Measurements from ENCODE around the gene PFDN2. TPM values are rescaled to one million over a fixed set of nuclear protein-coding genes. Genes with fewer than 3 reads are reported as not detected.
"Not testable (repeated sequence)": the region's sequence is repeated elsewhere in the genome, so short reads cannot be mapped to it uniquely, and the experiment has no call there.

Gene PFDN2
- total RNA-seq, 2 donors from 2014 or later, result 30.3 to 38.2 TPM

DNA sequence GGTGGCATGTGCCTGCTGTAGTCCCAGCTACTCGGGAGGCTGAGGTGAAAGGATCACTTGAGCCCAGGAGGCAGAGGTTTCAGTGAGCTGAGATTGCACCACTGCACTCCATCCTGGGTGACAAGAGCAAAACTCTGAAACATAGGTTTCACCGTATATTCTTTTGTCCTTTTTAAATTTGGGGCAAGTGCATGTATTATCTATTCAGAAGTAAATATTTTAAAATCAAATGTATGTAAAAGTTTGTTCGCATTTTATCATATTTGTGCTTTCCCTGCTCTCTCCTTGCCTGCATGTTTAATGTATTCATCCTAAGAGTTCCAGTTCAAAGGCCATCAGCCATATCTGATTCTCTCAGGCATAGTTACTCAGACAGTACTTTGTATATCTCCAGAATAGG lies 28.0 kb upstream of the PFDN2 start:
- intact Hi-C loops (cut with DNase I, micrococcal nuclease), result no loop called here
- no peak for ATAC-seq
- no peak for DNase-seq

- ATAC-seq (no peak), DNase-seq (no peak)
- intact Hi-C loops (cut with DNase I, micrococcal nuclease), result no loop called here
These were observed 23.0 kb upstream of the PFDN2 start for GRCh38 chr1:161140755-161141400.

DNA sequence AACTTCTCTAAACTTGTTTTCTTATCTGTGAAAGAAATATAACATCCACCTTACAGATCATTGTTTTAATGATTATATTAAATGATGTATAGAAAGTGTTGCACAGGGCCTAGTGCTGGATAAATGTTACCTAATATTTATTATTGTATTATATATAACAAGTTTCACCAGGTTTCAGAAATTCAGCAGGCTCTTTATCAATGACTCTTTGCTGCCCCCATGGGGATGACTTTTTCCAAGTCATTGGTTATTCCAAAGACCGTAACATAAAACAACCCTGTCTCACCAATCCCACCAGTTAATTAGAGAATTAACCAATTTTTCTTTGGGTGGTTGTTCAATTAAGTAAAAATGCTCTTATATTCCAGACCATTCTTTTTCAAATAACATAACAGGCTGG lies 21.9 kb upstream of the PFDN2 start:
- intact Hi-C loops (cut with DNase I, micrococcal nuclease), result no loop called here
- peak in 1 of 2 donors; percentile 52 for DNase-seq
- peak; percentile 42 for ATAC-seq

- ATAC-seq, result no peak
- DNase-seq, result no peak
- intact Hi-C loops (cut with DNase I, micrococcal nuclease), result no loop called here
These were observed 20.6 kb upstream of the PFDN2 start for GRCh38 chr1:161138431-161138830.

DNA sequence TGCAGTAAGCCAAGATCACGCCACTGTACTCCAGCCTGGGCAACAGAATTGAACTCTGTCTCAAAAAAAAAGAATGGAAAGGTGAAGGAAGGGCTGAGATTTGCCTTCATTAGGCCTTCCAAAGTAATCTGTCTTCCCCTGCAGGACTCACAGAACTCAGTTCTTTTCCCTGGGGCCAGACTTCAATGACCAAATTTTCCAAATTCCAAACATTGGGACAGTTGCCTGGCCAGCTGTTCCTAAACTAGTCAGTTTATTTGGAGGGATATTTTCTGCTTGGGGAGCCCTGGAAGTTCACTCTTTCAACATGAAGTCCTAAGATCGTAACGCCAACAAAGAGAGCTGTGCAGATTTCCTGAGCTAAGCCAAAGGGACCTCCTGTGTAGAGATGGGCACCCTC lies 20.0 kb upstream of the PFDN2 start:
- ATAC-seq (no peak), DNase-seq (no peak)
- intact Hi-C loops (cut with DNase I, micrococcal nuclease), result no loop called here

- intact Hi-C loops (cut with DNase I, micrococcal nuclease), result no loop called here
- DNase-seq, result no peak
- ATAC-seq, result peak; percentile 12
These were observed 15.4 kb upstream of the PFDN2 start for GRCh38 chr1:161133220-161133740.

DNA sequence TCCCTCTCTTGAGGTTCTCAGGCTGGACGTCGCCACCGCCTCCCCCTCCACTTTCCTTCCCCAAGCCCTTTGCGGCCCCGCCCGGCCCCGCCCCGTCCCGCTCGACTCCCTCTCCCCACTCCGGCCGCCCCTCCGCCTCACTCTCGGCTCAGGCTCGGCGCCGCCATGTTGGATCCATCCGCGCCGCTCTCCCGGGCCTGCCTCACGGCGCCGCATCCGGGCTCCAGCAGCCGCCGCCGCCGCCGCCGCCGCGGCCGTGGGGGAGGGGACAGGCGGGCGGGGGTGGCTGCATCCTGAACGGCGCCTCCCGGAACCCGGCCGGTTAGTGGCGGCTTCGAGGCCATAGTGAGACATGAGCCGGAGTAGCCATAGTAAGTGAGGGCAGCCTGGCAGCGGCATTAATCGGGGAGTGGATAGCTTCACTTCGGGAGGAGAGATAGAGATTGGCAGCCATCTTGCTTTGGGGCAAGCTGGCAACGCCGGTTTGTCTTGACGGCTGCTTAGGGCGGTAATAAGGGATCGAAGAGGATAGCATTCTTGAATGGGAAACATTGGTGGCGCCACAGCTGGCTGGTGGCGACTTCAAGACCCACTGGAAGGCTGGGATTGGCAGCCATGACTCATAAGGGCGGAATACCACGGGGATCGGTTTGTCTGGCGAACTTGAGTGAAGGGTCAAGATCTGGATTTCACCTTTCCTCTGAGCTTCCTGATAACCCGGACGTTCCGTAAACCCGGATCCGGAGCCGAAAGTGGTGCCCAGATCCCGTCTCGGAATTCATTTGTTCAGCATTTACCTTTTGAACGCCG lies 14.8 kb upstream of the PFDN2 start, which contains the start of gene DEDD:
DEDD (minus strand) TSS at position 258 of the 810 bp plus-strand sequence. CDS start 8,205 bp downstream, outside the sequence.
- DNase-seq (peak; percentile 91 to 96), ATAC-seq (peak; percentile 88)
- intact Hi-C loops (cut with DNase I, micrococcal nuclease), result no loop called here

DNA sequence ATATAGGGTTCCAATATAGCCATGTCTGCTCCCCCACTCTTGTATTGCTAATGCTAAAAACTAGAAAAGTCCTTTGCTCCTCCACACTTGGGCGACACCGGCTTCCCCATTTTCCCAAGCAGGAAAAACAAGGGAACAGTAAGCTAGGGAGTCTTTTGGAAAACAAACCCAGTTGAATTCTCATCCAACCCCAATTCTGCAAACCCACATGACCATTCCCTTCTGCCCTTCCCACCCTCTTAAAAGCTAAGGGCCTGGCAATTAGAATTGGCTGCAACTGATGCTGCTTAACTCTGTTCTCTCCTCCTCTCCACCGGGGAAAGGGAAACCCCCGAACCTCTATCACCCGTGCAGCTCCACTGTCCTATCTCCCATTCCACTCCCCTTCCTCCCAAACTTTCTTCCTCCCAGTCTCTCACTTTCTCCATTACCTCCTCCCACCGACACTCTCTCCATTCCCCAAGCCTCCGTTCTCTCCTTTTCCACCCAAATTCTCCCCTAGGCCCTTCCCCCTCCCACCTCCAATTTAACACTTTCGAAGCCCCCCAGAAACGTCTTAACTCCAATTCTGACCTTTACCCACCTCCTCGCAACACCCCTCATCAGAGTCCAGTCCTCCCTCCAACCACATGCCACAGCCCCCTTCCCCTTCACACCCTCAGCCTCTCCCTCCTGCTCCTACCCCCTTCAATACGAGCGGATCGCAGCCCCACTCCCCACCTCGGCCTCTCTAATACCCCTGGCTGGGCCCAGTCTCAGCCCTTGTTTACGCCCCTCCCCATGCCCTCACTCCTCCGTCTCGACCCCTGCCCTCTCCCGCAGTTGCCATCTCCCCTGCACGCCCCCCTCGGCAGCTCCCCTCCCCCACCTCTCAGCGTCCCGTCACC lies 13.9 kb upstream of the PFDN2 start:
- DNase-seq (no peak), ATAC-seq (no peak)
- intact Hi-C loops (cut with DNase I, micrococcal nuclease), result no loop called here

DNA sequence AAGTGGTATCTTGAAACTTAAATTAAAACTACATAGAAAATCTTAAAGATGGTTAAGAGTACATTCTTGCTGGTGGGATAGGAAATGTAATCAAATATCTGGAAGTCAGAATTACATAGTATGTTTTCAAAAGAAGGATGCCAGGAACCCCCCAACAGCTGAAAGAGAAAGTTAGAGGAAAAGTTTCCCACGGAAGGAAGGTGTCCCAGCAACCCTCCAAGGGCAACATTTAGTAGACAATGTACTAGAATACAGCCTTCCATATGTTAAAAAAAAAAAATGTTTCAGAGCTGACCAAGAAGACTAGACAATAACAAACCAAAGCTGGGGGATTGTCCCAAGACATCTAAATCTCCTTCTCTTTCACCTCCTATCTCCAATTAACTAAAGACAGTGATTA lies 12.4 kb upstream of the PFDN2 start:
- DNase-seq (no peak), ATAC-seq (no peak)
- intact Hi-C loops (cut with DNase I, micrococcal nuclease), result no loop called here

- intact Hi-C loops (cut with DNase I, micrococcal nuclease), result no loop called here
- ATAC-seq (no peak), DNase-seq (no peak)
These were observed 11.0 kb upstream of the PFDN2 start for GRCh38 chr1:161128591-161129420.

- ATAC-seq (no peak), DNase-seq (no peak)
- intact Hi-C loops (cut with DNase I, micrococcal nuclease), result no loop called here
These were observed 9.8 kb upstream of the PFDN2 start for GRCh38 chr1:161127649-161128048.

DNA sequence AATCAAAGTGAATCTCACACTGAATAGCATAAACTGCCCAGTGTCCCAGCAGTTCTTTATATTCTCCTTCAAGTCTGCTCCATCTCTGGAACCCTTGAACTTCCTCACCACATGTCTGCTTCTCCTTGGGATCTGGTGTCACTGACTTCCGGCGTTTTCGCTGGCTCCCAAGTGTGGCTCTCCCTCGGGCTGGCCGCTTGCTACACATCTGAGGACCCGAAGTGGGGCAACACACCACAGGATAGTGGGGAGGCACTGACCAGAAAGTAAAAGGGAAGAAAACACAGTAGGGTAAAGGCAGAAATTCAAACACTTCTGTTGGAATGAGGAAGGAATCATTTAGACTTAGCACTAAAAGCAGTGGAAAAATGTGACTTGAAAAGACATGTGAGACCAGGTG lies 5.1 kb upstream of the PFDN2 start:
- ATAC-seq (no peak), DNase-seq (no peak)
- intact Hi-C loops (cut with DNase I, micrococcal nuclease), result no loop called here

GRCh38 chr1:161121834-161122233 lies 4.0 kb upstream of the PFDN2 start:
- no peak for DNase-seq
- intact Hi-C loops (cut with DNase I, micrococcal nuclease), result no loop called here
- ATAC-seq, result no peak

DNA sequence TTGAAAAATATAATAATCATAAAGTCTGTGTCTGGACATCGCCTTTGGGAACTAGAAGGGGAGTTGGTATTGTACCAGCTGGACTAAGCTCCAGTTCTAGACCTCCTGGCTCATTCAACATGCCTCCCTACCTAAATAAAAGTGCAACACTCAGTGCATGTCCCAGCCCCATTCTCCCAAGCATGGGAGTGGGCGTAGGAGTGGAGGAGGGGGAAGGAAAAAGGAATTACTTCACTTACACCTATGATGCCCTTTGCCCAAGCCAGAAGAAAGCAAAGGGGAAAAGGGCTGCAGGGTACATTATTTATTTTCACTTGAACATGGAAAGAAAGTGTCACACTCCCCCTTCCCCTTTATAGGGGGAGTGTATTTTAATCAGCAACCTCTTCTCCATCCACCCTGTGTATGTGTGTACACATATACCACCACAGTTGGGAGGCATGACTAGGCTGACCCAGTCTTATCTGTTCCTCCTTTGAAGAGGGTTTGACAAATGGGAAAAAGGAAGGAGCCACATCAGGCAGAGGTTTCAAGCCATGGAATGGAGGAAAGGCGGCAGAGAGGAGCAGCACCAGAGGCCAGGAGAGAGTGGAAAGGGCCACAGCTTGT lies 3.3 kb upstream of the PFDN2 start:
- DNase-seq (no peak), ATAC-seq (no peak)
- intact Hi-C loops (cut with DNase I, micrococcal nuclease), result no loop called here

- peak; percentile 55 for ATAC-seq
- intact Hi-C loops (cut with DNase I, micrococcal nuclease), result no loop called here
- DNase-seq, result peak; percentile 50 to 65
These were observed 1.5 kb upstream of the PFDN2 start for GRCh38 chr1:161119092-161119903.

DNA sequence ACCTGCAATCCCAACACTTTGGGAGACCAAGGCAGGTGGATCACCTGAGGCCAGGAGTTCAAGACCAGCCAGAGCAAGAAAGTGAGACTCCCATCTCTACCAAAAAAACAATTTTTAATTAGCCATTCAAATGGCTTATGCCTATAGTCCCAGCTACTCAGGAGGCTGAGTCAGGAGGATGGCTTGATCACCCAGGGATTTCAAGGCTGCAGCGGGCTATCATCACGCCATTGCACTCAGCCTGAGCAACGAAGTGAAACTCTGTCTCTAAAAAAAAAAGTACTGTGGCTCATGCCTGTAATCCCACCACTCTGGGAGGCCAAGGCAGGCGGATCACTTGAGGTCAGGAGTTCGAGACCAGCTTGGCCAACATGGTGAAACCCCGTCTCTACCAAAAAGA lies 1.9 kb downstream of the PFDN2 start:
- ATAC-seq; intact Hi-C loops (cut with DNase I, micrococcal nuclease); DNase-seq: not testable (repeated sequence)

- no peak for ATAC-seq
- intact Hi-C loops (cut with DNase I, micrococcal nuclease), result no loop called here
These were observed 2.6 kb downstream of the PFDN2 start for GRCh38 chr1:161115132-161115711.

More at GRCh38 chr1:161115132-161115711, 2.6 kb downstream of the PFDN2 start:
- no peak for DNase-seq

All from left colon (tissue), 2 donors.